Endothelial cell of umbilical vein (primary cell): ENCODE results near the gene TM9SF1. TPM values are rescaled to one million over a fixed set of nuclear protein-coding genes. Genes with fewer than 3 reads are reported as not detected.
A peak's percentile ranks its signal among the peaks of the same experiment; 100 is the strongest.

ENCODE experiments used
- BruUV-seq: library from RNA; stranded (reverse); fragments of 400-500 nt; replicated peaks from 2 replicates; lab custom pipeline; 2021; lab: Mats Ljungman, UMichigan
- CTCF ChIA-PET: fragments of 300-600, 350-600 bp; sonication (Branson Sonifier 250); formaldehyde crosslinking; loops from one replicate; lab custom pipeline; 2021; ENCODE audit warnings: antibody characterized with exemption, inconsistent platforms; lab: Charles Lee
- POLR2A ChIA-PET: fragments of 300-600, 350-600 bp; sonication (Branson Sonifier 250); formaldehyde crosslinking; loops from one replicate; lab custom pipeline; 2021; ENCODE audit warnings: antibody characterized with exemption, inconsistent platforms; lab: Charles Lee
- DNase-seq: peaks from one replicate; pipeline ENCODE4 v3.0.0-alpha.2; 2011; ENCODE audit warnings: low read depth, low spot score
- FAIRE-seq: peaks from 2 replicates; lab custom pipeline; 2011; peaks lifted over from hg19 to GRCh38; lab: Jason Lieb, UNC
- H2AFZ ChIP-seq: 2 replicates; pipeline ENCODE4 v1.6.0; 2012; ENCODE audit warnings: low read depth, low read length, control low read depth, inconsistent platforms
- H3K27ac ChIP-seq: 2 replicates; pipeline ENCODE4 v1.5.1; 2011; ENCODE audit warnings: low read depth, mild to moderate bottlenecking, control low read depth, low read length, moderate library complexity; ENCODE audit not compliant: insufficient read depth
- H3K27me3 ChIP-seq, 2 experiments: 2 replicates each; pipeline versions ENCODE4 v1.6.0 to v1.6.1; 2011; ENCODE audit warnings: low read length in 2 of 2, mixed read lengths in 1 of 2; ENCODE audit not compliant: control insufficient read depth in 2 of 2, insufficient read depth in 2 of 2
- H3K36me3 ChIP-seq, 2 experiments: 2 replicates in 1 of 2; 3 replicates in 1 of 2; pipeline ENCODE4 v1.5.1; 2011; ENCODE audit warnings: low read length in 2 of 2, mild to moderate bottlenecking in 1 of 2, moderate library complexity in 1 of 2; ENCODE audit not compliant: control insufficient read depth in 2 of 2, insufficient read depth in 2 of 2; ENCODE audit errors: extremely low read depth in 1 of 2
- H3K4me1 ChIP-seq: 3 replicates; pipeline ENCODE4 v1.5.1; 2011; ENCODE audit warnings: mild to moderate bottlenecking, low read length; ENCODE audit not compliant: control insufficient read depth, insufficient read depth; ENCODE audit errors: extremely low read depth
- H3K4me2 ChIP-seq: 2 replicates; pipeline ENCODE4 v1.6.1; 2011; ENCODE audit warnings: low read length, control low read depth, mixed read lengths; ENCODE audit not compliant: insufficient read depth
- H3K4me3 ChIP-seq, 3 experiments: fragments of 200-600 bp in 1 of 3; sonication (generic), shearing (Covaris generic) in 1 of 3; replicated peaks in 1 of 3; 2 replicates each; pipeline ENCODE4 v1.5.1; 2011 to 2016; ENCODE audit warnings: control low read depth in 3 of 3, low read length in 3 of 3, mild to moderate bottlenecking in 2 of 3, inconsistent platforms in 1 of 3, low read depth in 1 of 3, moderate library complexity in 1 of 3; ENCODE audit not compliant: insufficient read depth in 1 of 3
- H3K79me2 ChIP-seq: 2 replicates; pipeline ENCODE4 v1.6.0; 2012; ENCODE audit warnings: low read length, inconsistent platforms; ENCODE audit not compliant: control insufficient read depth, insufficient read depth
- H3K9ac ChIP-seq: replicated peaks from 2 replicates; pipeline ENCODE3; 2011; ENCODE audit warnings: low read length, control low read depth; ENCODE audit not compliant: insufficient read depth; ENCODE audit errors: extremely low read depth
- H3K9me1 ChIP-seq: replicated peaks from 3 replicates; pipeline ENCODE4 v1.6.0; 2011; ENCODE audit warnings: mild to moderate bottlenecking, low read length; ENCODE audit not compliant: control insufficient read depth, insufficient read depth; ENCODE audit errors: extremely low read depth
- H3K9me3 ChIP-seq: replicated peaks from 2 replicates; pipeline ENCODE4 v1.5.1; 2012; ENCODE audit warnings: low read length, inconsistent platforms; ENCODE audit not compliant: control insufficient read depth, insufficient read depth
- H4K20me1 ChIP-seq: replicated peaks from 2 replicates; pipeline ENCODE3; 2011; ENCODE audit warnings: mild to moderate bottlenecking, low read length; ENCODE audit not compliant: control insufficient read depth, insufficient read depth; ENCODE audit errors: extremely low read depth
- CTCF ChIP-seq, 2 donors: IDR thresholded peaks; 1 replicate in 1 of 2; 2 replicates in 1 of 2; pipeline ENCODE4 v1.5.1; 2011; ENCODE audit warnings: low read length in 2 of 2, mild to moderate bottlenecking in 2 of 2, moderate library complexity in 2 of 2, control low read depth in 1 of 2, inconsistent platforms in 1 of 2, low read depth in 1 of 2; ENCODE audit not compliant: insufficient read depth in 1 of 2; ENCODE audit errors: extremely low read depth in 1 of 2
- EZH2 ChIP-seq: IDR thresholded peaks from 2 replicates; pipeline ENCODE4 v1.6.1; 2012; ENCODE audit warnings: borderline replicate concordance, low read depth, mild to moderate bottlenecking, moderate library complexity, low read length, inconsistent platforms; ENCODE audit not compliant: severe bottlenecking
- FOS ChIP-seq: IDR thresholded peaks from 2 replicates; pipeline ENCODE4 v1.6.1; 2011; ENCODE audit warnings: mild to moderate bottlenecking, low read length, moderate library complexity, borderline replicate concordance; ENCODE audit not compliant: insufficient read depth
- GATA2 ChIP-seq: IDR thresholded peaks from 2 replicates; pipeline ENCODE4 v1.7.0; 2011; ENCODE audit warnings: low read depth, mild to moderate bottlenecking, moderate library complexity, mixed read lengths, low read length; ENCODE audit not compliant: insufficient read length, insufficient read depth
- JUN ChIP-seq: IDR thresholded peaks from 2 replicates; pipeline ENCODE4 v1.6.1; 2011; ENCODE audit warnings: borderline replicate concordance, low read depth; ENCODE audit not compliant: insufficient read length, insufficient read depth
- MAX ChIP-seq: IDR thresholded peaks from 2 replicates; pipeline ENCODE4 v1.6.1; 2011; ENCODE audit not compliant: insufficient read depth, insufficient read length
- MYC ChIP-seq: IDR thresholded peaks from one replicate; pipeline ENCODE4 v1.6.1; 2011; ENCODE audit warnings: mild to moderate bottlenecking, low read depth, low read length
- POLR2A ChIP-seq: IDR thresholded peaks from 2 replicates; pipeline ENCODE4 v1.6.1; 2012; ENCODE audit warnings: low read depth, mild to moderate bottlenecking, control low read depth, low read length
- POLR2AphosphoS5 ChIP-seq: IDR thresholded peaks from 2 replicates; pipeline ENCODE4 v1.6.1; 2012; ENCODE audit warnings: low read depth, mild to moderate bottlenecking, control low read depth, low read length, moderate library complexity; ENCODE audit not compliant: insufficient read depth
- dilution Hi-C: fragments of 300-500 bp; cut with MboI; formaldehyde crosslinking; loops from one replicate; pipeline ENCODE4 v1.15.0; 2019; ENCODE audit warnings: low sequenced_read_pairs; ENCODE audit not compliant: extremely low pct_ligation_motif_present
- intact Hi-C: fragments of 100-400 bp; cut with micrococcal nuclease; formaldehyde crosslinking; loops from one replicate; pipeline ENCODE4 v1.10.0; 2022
- polyA plus RNA-seq, 4 experiments: library from polyadenylated mRNA; depleted of rRNA in 3 of 4; stranded (reverse) in 3 of 4; unstranded in 1 of 4; fragments of >200 nt; gene quantifications; 2 replicates each; pipeline versions ENCODE4 v1.2.1 to v1.2.3, GENCODE V29; 2011 to 2012; ENCODE audit warnings: missing spikeins in 1 of 4
- total RNA-seq: library from RNA; stranded (reverse); gene quantifications from 2 replicates; pipeline ENCODE4 v1.2.3, GENCODE V29; 2021

Gene TM9SF1
- total and polyA plus RNA-seq, 2 donors (not counting 3 experiments of a cell fraction or from before 2014, with no cell fraction given): 60.7 to 71.5 TPM

GRCh38 chr14:24187539-24187915 is 7.7 kb downstream of the TM9SF1 start:
- H2AFZ ChIP-seq: no peak overlapping the region
- TSS peak; percentile 18 for BruUV-seq
- intact Hi-C loops: no loop called here
- no peak overlapping the region for H3K27ac ChIP-seq
- no peak for FAIRE-seq
- H3K9me3 ChIP-seq: no peaks in the 10 kb centered on the region
- H3K9ac ChIP-seq: peak overlapping the region; percentile 42
- POLR2A ChIA-PET: interaction anchor here (1.0 to 1.8 kb wide), 2 partner anchors 8 to 25 kb away, joined by 3 read pairs; partner anchors contain the start of gene TM9SF1
- CTCF ChIA-PET: interaction anchor here (1.1 kb wide), 1 partner anchor 129 kb away, joined by 3 read pairs; no protein-coding TSS in a partner anchor
- H3K79me2 ChIP-seq: peaks cover 11% of the 10 kb centered on the region
- dilution Hi-C loops: no loop called here
- TF ChIP-seq CTCF (IDR thresholded peaks at IDR 0.05; ENCODE audit: extremely low read depth in 1 of 2, insufficient read depth in 1 of 2, low read depth in 1 of 2, low read length in 2 of 2) (no peak), POLR2A (no peak), MAX (no peak), GATA2 (no peak), JUN (no peak), MYC (no peak), POLR2AphosphoS5 (no peak), EZH2 (no peak), FOS (no peak)
- H3K27me3 ChIP-seq: no peaks in the 10 kb centered on the region
- no peak for DNase-seq
- no peaks in the 10 kb centered on the region for H4K20me1 ChIP-seq
- H3K9me1 ChIP-seq: no peaks in the 10 kb centered on the region
- H3K4me2 ChIP-seq: peak overlapping the region; percentile 75
- peak overlapping the region in 1 of 3 experiments; percentile 37 for H3K4me3 ChIP-seq
- peaks cover 0 to 33% of the 10 kb centered on the region in 2 experiments for H3K36me3 ChIP-seq
- H3K4me1 ChIP-seq: peaks cover 6% of the 10 kb centered on the region
